Measurements from ENCODE around the gene FAM53B.

The FAM53B gene

GRCh38 chr10:124680675-124681074 is 63.5 kb downstream of the FAM53B start:
- no peak for DNase-seq (ENCODE audit: low spot score)
- FAIRE-seq = no peak

- no peak for DNase-seq (ENCODE audit: low spot score)
- no peak for FAIRE-seq
Observed at GRCh38 chr10:124679401-124679800, 64.8 kb downstream of the FAM53B start.

GRCh38 chr10:124678557-124679240 is 65.5 kb downstream of the FAM53B start:
- FAIRE-seq = no peak
- DNase-seq (ENCODE audit: low spot score) = no peak

- FAIRE-seq = no peak
- DNase-seq (ENCODE audit: low spot score) = no peak
Observed at GRCh38 chr10:124677749-124678556, 66.2 kb downstream of the FAM53B start.

- DNase-seq (ENCODE audit: low spot score) (no peak), FAIRE-seq (no peak)
Observed at GRCh38 chr10:124677293-124677699, 66.9 kb downstream of the FAM53B start.

- FAIRE-seq (no peak), DNase-seq (ENCODE audit: low spot score) (no peak)
Observed at GRCh38 chr10:124676416-124677062, 67.6 kb downstream of the FAM53B start.

- DNase-seq (ENCODE audit: low spot score) (no peak), FAIRE-seq (no peak)
Observed at GRCh38 chr10:124675824-124676223, 68.4 kb downstream of the FAM53B start.

GRCh38 chr10:124675261-124675660 is 68.9 kb downstream of the FAM53B start:
- FAIRE-seq (no peak), DNase-seq (ENCODE audit: low spot score) (no peak)

- FAIRE-seq = no peak
- no peak for DNase-seq (ENCODE audit: low spot score)
Observed at GRCh38 chr10:124674768-124675222, 69.4 kb downstream of the FAM53B start.

GRCh38 chr10:124672181-124672638 is 72.0 kb downstream of the FAM53B start:
- FAIRE-seq = no peak
- no peak for DNase-seq (ENCODE audit: low spot score)

GRCh38 chr10:124671486-124672075 is 72.6 kb downstream of the FAM53B start:
- DNase-seq (ENCODE audit: low spot score) = peak; percentile 31

GRCh38 chr10:124670849-124671248 is 73.3 kb downstream of the FAM53B start:
- DNase-seq (ENCODE audit: low spot score) = no peak
- no peak for FAIRE-seq

More at GRCh38 chr10:124671486-124672075, 72.6 kb downstream of the FAM53B start:
- no peak for FAIRE-seq

GRCh38 chr10:124669824-124670654 is 74.1 kb downstream of the FAM53B start:
- FAIRE-seq = no peak
- no peak for DNase-seq (ENCODE audit: low spot score)

- FAIRE-seq = no peak
- no peak for DNase-seq (ENCODE audit: low spot score)
Observed at GRCh38 chr10:124669141-124669823, 74.9 kb downstream of the FAM53B start.

- DNase-seq (ENCODE audit: low spot score) (no peak), FAIRE-seq (no peak)
Observed at GRCh38 chr10:124668517-124669051, 75.6 kb downstream of the FAM53B start.

- no peak for FAIRE-seq
- no peak for DNase-seq (ENCODE audit: low spot score)
Observed at GRCh38 chr10:124667425-124668345, 76.5 kb downstream of the FAM53B start.

GRCh38 chr10:124666494-124666893 is 77.7 kb downstream of the FAM53B start:
- FAIRE-seq (no peak), DNase-seq (ENCODE audit: low spot score) (no peak)

GRCh38 chr10:124665980-124666379 is 78.2 kb downstream of the FAM53B start:
- DNase-seq (ENCODE audit: low spot score) = no peak

GRCh38 chr10:124665558-124665957 is 78.6 kb downstream of the FAM53B start:
- FAIRE-seq = no peak
- DNase-seq (ENCODE audit: low spot score) = no peak

More at GRCh38 chr10:124665980-124666379, 78.2 kb downstream of the FAM53B start:
- no peak for FAIRE-seq
